Stimulated activated CD8-positive, alpha-beta memory T cell treated with anti-CD3 and anti-CD28 coated beads, Interleukin-2, amount 100 ng/mL, for 48 hours (primary cell): ENCODE results near the gene C1orf21.

ENCODE experiments used
- DNase-seq, 2 donors: peaks; one replicate each; pipeline ENCODE4 v3.0.0-alpha.2; 2020; ENCODE audit warnings: low read depth in 2 of 2

C1orf21 gene

GRCh38 chr1:184555665-184556641, 169.1 kb downstream of the C1orf21 start:
- no peak for DNase-seq

GRCh38 chr1:184556665-184557064, 169.8 kb downstream of the C1orf21 start:
- DNase-seq: no peak

DNA sequence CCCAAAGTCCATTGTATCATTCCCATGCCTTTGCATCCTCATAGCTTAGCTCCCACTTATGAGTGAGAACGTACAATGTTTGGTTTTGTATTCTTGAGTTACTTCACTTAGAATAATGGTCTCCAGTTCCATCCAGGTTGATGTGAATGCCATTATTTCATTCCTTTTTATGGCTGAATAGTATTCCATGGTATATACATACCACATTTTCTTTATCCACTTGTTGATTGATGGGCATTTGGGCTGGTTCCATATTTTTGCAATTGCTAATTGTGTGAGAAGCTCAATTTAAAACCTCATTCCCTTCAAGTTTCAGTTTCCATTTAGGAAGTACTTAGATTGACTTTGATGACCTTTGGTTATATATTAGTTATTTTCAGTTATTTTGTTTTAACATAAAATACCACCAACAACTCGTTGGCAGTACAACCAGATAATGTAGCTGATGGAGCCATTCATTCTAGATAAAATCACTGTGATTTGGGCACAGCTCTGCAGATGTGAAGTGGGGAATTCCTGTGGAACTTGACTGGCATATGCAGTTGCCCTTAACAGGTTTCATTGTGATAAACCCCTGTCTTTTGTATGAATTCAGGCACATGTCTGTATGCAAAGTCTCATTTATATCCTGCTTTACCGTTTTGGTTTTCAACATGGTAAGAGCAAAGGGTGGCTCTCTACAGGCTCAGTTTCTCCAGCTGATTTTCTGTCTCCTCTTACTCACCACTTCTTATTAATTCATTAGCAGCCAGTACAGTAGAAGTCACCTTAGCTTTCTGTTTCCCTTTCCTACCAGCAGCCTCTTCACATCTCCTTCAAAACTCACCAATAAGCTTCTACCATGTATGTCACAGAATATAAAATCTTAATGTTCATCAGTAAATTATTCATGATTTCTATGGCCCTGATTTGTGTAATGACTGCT, 170.9 kb downstream of the C1orf21 start:
- no peak for DNase-seq

DNA sequence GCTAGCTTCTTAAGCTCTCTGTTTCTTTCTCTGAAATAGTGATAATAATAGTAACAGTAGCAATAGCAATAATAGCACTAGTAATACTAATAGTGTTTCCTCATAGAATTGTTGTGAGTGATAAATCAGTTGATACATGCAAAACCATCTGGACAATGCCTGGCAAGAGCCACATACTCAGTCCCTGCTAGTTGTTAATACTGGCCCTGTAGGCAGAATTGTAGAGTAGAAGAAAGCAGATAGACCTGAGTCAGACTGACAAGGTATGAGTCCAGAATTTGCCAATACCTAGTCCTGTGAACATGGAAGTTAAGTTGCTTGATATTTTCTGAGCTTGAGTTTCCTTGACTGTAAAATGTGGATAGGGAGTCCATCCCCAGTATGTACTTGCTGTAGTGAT, 171.9 kb downstream of the C1orf21 start:
- DNase-seq: no peak

- DNase-seq: no peak
Observed at GRCh38 chr1:184559117-184559713, 172.4 kb downstream of the C1orf21 start.

DNA sequence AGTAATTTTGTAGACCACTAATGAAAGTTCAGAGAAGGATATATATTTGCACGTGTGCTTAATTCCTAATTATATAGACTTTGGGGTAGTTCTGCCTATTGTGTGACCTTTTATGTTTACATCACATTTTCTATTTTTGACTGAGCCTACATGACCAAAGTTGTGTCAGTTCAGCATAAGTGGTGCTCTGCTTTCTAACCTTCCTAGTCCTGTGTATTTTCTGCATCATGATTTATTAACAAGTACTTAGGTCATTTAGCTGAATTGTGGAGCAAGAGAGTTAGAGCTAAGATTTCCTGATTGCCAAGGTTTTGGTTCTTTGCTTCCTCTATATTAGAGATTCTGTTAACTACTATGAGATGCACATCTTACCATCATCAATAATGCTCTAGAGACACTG, 176.0 kb downstream of the C1orf21 start:
- no peak for DNase-seq

DNA sequence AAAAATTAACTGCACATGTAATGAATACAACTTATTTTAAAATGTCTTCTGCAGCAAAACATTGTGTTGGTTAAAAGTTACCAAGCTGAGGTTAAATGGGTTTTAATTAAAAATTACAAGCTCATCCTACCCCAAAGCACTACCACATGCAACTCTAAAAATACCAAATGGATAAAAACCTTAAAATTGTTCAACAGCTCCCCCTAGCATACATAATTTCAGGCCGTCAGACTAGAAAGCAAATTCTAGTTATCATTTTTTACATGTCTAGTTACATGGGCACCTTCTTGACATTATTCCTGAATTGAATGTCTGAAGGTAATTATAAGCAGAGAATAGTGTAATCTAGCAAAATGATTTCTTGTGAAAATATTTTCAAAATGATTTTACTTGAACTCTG, 176.5 kb downstream of the C1orf21 start:
- no peak for DNase-seq

GRCh38 chr1:184567009-184567408, 180.2 kb downstream of the C1orf21 start:
- no peak for DNase-seq

- DNase-seq: no peak
Observed at GRCh38 chr1:184567637-184568036, 180.8 kb downstream of the C1orf21 start.

GRCh38 chr1:184568148-184568547, 181.3 kb downstream of the C1orf21 start:
- DNase-seq: no peak

DNA sequence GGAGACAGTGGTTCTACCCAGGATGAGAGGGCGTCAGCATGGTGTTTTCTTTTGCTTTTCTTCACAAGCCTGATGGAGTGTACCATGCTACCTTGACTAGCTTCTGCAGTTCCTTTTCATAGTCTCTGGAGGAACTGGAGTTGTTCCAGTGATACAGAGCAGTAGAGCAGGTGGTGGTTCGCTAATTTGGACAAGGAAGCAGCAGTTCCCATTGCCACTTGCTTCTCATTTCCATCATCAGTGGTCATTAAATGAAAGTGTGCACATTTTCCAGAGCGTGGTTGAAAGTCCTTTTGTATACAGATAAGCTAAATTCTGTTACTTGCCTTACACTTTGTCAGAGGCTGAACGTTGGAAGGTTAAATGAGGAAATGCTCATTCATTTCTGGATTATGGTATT, 182.3 kb downstream of the C1orf21 start:
- no peak for DNase-seq

GRCh38 chr1:184574588-184574987, 187.8 kb downstream of the C1orf21 start:
- DNase-seq: no peak

GRCh38 chr1:184576822-184577221, 190.0 kb downstream of the C1orf21 start:
- DNase-seq: no peak

GRCh38 chr1:184577319-184577718, 190.5 kb downstream of the C1orf21 start:
- no peak for DNase-seq

DNA sequence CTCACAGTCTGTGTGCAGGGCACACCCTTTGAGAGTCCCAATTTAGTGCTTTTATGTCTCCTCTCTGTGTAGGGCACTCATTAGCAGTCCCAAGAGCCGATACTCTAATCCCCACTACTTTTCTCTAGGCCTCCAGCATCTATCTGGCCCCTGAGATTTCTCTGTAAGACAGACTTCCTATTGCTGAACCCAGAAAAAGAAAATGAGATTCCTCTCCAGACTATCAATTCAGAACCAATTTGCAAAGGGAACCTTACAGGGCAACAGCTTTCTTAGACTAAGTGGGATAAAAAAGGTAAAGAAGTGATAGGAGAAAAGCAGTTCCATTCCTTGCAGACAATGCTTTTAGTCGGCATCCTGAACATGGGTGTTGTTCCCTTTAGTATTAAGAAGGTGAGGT, 195.6 kb downstream of the C1orf21 start:
- no peak for DNase-seq

- DNase-seq: no peak
Observed at GRCh38 chr1:184583849-184584248, 197.0 kb downstream of the C1orf21 start.

GRCh38 chr1:184588701-184589100, 201.9 kb downstream of the C1orf21 start:
- DNase-seq: no peak

GRCh38 chr1:184590163-184590750, 203.4 kb downstream of the C1orf21 start:
- no peak for DNase-seq

- DNase-seq: no peak
Observed at GRCh38 chr1:184593597-184593996, 206.8 kb downstream of the C1orf21 start.

DNA sequence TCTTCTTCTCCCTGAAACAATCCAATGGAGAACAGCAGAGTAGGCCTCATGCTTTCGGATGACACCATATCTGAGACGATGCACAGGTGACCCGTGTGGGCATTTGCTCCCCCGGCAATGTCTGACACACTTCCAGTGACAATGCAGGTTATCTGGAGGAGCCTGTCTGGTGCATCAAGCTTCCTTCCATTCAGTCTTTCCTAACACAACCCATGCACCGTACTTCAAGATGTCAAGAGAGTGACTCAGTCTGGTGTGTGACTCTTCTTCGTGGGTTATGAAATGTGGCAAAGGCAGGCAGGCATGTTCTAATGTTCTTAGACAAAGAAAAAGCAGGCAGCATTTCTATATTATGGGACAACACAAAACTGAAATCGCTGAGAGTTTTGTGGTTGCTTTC, 208.8 kb downstream of the C1orf21 start:
- DNase-seq: no peak

GRCh38 chr1:184596950-184597645, 210.3 kb downstream of the C1orf21 start:
- no peak for DNase-seq
